Astrocyte (in vitro differentiated cells and primary cell): ENCODE measurements around the gene POMZP3.
"Not testable (repeated sequence)": the region's sequence is repeated elsewhere in the genome, so short reads cannot be mapped to it uniquely, and the experiment has no call there.

Experiments used
- EZH2 ChIP-seq: IDR thresholded peaks from 2 replicates; pipeline ENCODE4 v1.6.1; 2012; ENCODE audit warnings: mild to moderate bottlenecking, low read length, inconsistent platforms; ENCODE audit not compliant: insufficient read depth
- TF ChIP-seq, protein P1 (sequence below): IDR thresholded peaks from 2 replicates; pipeline ENCODE4 v1.5.1; 2011; ENCODE audit warnings: low read depth, mild to moderate bottlenecking, inconsistent platforms, low read length, moderate library complexity; ENCODE audit not compliant: insufficient read depth

DNA sequence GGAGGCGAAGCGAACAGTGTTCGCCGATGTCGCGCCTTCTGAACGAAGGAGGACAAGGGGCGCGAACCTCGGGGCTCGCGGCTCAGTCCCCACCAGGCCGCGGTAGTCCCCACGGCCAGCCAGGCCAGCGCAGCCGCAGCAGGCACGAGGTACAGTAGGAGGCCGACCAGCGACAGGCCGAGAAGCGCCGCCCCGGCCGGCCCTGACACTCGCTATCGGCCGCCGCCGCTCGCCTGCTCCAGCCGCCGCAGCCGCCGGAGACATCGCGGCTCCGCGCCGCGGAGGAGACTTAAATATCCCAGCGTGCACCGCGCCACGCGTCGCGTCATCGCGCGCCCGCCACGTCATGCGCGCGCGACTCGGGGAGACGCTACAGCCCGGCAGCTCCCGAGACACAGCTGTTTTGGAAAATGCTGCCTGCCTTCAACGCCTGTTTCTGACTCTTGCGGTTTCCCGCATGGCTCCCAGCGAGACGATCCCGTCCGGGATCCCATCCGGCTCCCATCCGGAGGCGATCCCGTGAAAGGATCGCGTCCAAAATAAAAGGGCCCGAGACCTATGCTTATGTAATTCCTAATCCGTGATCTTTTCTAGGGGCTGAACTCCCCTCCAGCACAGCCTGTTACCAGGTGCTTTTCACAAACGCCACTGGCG is at the start of gene POMZP3:
- TF ChIP-seq, protein P1, sequence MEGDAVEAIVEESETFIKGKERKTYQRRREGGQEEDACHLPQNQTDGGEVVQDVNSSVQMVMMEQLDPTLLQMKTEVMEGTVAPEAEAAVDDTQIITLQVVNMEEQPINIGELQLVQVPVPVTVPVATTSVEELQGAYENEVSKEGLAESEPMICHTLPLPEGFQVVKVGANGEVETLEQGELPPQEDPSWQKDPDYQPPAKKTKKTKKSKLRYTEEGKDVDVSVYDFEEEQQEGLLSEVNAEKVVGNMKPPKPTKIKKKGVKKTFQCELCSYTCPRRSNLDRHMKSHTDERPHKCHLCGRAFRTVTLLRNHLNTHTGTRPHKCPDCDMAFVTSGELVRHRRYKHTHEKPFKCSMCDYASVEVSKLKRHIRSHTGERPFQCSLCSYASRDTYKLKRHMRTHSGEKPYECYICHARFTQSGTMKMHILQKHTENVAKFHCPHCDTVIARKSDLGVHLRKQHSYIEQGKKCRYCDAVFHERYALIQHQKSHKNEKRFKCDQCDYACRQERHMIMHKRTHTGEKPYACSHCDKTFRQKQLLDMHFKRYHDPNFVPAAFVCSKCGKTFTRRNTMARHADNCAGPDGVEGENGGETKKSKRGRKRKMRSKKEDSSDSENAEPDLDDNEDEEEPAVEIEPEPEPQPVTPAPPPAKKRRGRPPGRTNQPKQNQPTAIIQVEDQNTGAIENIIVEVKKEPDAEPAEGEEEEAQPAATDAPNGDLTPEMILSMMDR, result not testable (repeated sequence)
- TF ChIP-seq EZH2, result not testable (repeated sequence)
